GM23248 (cell line): ENCODE measurements around the gene CRTC3.

Experiments
- EZH2 ChIP-seq: fragments of 200-600 bp; sonication (generic); IDR thresholded peaks from 2 replicates; pipeline ENCODE4 v1.6.1; 2018; ENCODE audit warnings: antibody characterized with exemption, mild to moderate bottlenecking; ENCODE audit not compliant: insufficient read depth, poor library complexity, severe bottlenecking
- EZH2phosphoT487 ChIP-seq: fragments of 200-600 bp; sonication (generic); IDR thresholded peaks from 2 replicates; pipeline ENCODE4 v1.6.1; 2018; ENCODE audit warnings: antibody characterized with exemption, moderate library complexity, mild to moderate bottlenecking, low read depth; ENCODE audit not compliant: insufficient read depth

DNA sequence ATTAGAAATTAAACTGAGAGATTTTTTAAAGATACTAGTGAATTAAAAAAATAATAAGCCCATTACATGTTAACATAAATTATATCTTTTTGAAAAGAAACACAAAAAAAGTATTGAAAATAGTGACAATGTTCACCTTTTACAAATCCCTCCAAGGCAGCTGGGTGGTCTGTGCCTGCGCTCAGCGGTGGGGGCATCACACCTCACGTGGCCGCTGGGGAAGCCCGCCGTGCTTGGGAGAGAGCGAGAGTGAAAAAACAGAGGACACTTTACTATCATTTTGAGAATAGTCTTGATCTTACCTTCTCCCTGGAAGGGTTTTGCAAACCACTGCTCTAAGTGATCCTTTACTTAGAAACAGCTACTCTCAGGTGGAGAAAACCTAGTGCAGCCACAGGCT, 76.9 kb downstream of the CRTC3 start:
- no peak for TF ChIP-seq EZH2phosphoT487
- no peak for TF ChIP-seq EZH2
